GM18502 (cell line): Measurements from ENCODE around the gene KY.

ENCODE experiments used
- ATAC-seq: cut with Tn5 transposase; IDR thresholded peaks from one replicate; pipeline ENCODE4 v1.9.1; 2021; ENCODE audit warnings: mild to moderate bottlenecking; ENCODE audit not compliant: unreplicated experiment, poor library complexity

The KY gene

DNA sequence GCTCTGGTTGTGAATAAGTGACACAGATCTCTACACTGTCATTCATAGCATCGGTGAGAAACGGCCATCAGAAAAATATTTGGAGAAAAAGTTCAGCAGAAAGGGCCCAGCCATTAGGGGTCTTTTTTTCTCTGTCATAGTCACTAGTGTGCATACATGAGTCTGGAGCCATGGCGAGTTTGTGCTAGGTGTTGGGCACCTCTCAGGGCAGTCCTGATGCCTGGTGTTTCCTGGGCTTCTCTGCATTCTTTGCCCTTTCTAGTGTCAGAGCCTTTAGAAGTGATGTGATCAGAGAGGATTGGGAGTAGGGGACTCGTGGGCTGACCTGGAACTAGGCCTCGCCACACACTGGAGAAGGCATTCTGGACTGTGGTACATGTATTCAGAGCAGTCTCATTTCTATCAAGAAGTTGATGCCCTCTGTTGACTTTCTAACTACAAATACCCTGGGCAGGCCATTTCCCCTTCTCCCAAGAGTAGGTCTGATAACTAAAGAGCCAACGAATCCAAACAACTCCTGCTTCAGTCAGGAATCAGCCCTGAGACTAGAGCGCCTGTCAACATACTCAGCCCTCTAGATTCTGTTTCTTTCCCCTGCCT is 1.6 kb downstream of the KY start:
- no peak for ATAC-seq

DNA sequence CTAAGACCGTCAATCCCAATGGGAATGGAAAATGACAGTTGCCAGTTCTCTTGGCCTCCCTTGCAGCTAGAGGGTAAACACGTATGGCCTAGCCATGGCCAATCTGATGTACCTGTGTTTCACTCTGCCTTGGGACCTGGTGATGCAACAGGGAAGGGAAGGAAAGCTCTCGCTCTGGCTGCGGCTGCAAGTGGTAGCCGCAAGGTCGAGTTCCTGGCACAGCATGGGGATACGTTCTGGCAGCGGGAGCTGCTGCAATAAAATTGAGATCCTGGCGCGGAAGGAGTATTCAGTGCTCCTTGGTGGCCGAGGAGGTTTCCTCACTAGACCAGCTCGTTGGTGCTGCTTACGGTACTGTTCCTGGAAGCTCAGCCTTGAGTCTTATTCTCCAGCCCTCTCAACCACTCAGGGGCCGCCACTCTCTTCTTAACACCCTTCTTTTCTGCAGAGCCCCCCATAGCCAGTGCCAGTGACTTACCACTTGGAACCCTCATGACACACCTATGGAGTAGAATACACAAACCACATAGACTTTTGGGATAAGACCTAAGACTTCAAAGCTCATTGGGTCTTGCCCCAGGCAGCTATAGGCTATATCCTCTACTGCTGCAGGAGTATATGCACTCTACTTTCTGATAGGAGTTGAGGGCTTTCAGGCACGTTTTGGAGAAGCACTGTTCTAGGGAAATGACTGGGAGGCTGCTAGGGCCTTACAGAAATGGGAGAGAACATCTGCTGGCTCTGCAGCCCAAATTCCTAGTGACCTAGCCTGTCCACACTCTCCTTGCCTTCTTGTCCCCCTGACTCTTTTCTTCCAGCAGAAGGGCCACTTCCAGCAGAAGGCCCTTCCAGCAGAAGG is 2.7 kb downstream of the KY start:
- no peak for ATAC-seq

GRCh38 chr3:134646086-134646485 is 4.7 kb downstream of the KY start:
- ATAC-seq, result no peak

DNA sequence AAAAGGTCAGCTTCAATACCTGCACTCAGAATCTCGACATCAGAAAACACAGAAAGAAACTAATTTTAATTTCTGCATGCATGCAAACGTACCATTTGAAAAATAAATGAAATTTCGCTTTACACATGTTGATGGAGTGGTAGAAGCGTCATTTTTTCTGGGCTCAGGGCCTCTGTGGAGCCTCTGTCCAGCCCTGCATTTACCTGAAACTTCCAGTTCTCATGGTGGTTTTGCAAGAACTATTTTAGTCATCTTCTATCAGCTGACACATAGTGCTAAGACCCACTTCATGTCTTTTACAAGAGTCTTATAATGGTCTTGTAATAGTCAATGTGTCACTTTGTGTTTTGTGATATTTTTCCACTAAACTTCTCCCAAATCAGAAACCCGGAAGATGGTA is 5.3 kb downstream of the KY start:
- ATAC-seq, result no peak

DNA sequence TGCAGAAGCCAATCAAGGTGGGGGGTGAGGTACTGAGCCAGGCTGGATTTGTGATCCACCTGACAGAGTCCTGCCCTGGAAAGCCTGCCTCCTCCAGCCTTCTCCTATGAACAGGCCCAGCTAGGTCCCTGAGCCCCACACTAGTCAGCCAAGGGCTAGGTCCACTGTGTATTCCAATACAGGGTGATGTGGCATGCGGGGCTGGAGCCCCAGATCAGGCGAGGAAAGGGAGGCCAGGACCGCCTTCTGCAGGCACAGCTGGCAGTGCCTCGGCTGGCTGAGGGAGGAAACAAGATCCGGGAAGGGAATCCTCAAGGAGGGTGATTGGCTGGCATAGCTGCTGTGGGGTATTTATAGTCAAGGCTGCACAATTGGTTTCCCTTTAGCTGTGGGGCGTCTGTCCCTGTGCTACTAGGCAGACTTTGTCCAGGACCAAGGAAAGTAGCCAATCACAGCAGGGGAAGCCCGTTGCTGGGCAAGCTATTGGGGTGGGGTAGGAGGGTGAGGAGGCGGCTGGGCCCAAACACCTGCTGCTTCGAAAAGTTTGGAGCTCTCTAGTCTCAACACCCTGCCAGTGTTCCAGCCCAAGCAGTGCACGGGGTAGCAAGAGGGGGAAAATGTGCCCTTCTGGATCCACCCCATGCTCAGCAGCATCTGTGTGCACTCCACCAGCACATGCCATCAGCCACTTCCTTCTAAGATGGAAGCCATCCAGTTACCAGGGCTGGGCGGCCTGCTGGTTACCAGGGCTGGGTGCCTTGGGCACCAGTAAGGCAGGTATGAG is 5.9 kb downstream of the KY start:
- ATAC-seq, result no peak

GRCh38 chr3:134643150-134643675 is 7.6 kb downstream of the KY start:
- no peak for ATAC-seq

DNA sequence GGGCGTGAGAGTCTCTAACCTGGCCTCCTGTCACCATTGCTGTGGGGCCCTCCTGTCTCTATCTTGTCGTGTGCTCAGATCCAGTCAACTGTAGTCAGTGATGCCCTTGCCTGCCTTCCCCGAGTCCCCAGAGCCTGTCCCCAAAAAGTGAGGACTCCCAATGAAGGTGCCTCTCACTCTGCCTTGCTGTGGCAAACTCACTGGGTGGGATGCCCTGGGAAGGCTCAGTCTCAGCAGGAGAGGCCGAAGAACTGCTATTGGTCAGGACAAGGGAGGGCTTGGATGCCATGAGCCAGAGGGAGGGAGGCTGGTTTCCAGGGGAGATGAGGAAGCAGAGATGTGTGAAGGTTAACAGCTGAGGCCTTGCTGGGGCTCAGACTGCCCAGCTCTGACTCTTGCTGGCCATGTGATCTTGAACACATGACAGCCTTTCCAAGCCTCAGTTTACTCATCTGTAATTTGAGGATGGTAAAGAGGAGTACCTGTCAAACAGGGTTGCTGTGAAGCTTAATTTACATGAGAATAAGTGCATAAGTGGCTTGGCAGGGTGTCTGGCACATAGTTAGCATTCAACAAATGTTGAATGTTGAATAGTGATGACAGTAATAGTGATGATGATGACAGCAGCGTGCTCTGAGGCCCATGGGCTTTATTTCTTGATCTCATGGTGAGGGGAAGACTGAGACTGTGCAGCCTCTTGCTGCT is 8.2 kb downstream of the KY start:
- ATAC-seq, result no peak

GRCh38 chr3:134641671-134642300 is 9.0 kb downstream of the KY start:
- no peak for ATAC-seq

DNA sequence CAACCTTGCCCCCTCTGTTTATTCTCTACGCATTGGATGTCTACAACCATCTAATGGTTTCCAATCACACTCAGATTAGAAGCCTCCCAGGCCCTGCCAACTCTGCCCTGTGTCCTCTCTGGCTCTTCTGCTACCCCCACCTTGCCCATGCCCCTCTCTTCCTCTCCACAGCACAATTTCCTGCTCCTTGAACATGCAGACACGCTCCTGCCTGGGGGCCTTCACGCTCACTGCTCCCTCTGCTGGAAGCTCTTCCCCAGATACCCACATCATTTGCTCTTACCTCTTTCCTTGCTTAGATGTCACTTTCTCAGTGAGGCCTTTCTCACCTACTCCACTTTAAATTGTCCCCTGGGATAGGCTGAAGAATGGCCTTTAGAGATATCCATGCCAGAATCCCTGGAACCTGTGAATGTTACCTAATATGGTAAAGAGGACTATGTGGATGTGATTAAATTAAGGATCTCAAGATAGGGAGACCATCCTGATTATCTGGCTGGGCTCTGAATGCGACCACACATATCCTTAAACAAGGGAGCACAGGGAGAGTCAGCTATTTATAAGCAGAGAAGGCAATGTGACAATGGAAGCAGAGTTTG is 9.9 kb downstream of the KY start:
- ATAC-seq, result no peak

- ATAC-seq, result no peak
These were observed 10.4 kb downstream of the KY start for GRCh38 chr3:134640378-134640777.

DNA sequence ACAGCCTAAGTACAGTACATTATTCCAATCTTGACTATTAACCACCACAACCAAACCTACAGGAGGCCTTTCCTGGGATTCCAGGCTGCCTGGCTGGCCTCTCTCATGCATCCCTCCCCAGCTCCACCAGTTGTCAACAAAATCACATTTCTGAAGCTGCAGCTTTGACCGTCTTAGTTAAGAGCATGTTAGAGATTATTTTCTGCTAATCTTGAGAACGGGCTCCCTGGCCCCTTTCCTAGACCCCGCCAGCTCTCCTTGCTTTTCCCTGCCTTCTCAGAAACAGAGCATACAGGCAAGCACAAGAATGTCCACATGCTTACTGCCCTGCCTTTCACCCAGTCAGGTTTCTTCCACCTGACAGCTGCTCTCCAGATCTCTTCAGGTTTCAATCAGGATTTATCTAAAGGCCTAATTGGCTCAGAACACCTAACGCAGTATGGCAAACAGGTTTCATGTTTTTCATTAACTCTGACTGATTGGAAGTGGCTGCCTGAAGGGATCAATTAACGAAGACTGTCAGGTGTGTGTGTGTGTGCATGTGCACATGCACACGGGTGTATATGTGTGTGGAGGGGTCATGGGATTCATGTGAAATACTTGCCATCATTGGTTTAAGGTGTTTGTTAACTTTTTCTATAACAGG is 12.3 kb downstream of the KY start:
- ATAC-seq, result no peak

DNA sequence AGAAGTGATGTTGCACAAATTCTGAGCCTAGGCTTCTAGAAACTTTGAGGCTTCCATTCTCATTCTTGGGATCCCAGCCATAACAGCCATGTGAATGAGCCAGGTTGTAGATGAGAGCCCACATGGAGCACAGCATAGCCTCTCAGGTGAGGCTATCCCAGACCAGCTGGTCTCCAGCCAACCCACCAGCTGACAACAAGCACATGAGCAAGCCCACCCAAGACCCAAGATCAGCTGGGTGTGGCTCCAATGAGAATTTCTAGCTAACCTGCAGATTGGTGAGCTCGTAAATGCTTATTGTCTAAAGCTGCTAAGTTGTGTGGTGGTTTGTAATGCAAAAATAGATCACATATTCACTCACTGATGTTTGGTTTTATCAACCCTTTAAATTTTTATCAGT is 14.4 kb downstream of the KY start:
- no peak for ATAC-seq

GRCh38 chr3:134630506-134630905 is 20.3 kb downstream of the KY start:
- no peak for ATAC-seq

DNA sequence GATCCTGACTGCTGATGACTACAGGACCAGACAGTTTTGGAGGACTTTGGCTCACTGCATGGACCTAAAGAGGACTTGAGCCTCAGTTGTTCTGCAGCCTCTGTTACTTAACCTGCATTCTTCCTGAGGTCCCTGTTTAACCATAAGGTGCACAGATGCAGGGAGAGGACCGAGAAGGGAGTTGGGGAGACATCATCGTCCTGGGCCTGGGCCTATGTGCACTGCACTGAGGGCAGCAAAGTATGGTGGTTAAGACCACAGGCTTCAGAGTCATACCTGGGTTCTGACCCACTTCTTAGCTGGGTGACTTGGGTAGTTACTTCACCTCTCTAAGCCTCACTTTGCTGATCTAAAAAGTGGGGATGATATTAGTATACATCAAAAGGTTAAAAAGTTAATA is 21.9 kb downstream of the KY start:
- ATAC-seq, result no peak

DNA sequence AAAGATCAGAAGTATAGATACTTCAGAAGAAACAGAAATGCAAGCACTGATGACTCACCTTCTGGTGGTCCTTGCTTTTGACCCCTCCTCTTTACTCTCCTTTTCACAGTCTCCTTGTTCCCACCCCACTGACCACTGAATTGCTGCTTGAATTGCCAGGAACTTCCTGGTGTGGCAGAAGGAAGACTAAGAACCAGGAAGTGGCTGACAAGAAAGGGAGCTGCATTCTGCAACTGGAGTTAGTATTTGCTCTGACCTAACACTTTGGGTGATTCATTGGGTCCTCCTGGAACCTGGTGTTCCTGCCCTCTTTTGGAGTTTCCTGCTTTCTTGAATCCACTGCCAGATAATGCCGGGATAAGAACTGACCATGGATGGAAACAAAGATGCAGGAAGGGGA is 23.0 kb downstream of the KY start:
- no peak for ATAC-seq

GRCh38 chr3:134625885-134626741 is 24.7 kb downstream of the KY start:
- no peak for ATAC-seq

- ATAC-seq, result no peak
These were observed 25.4 kb downstream of the KY start for GRCh38 chr3:134625462-134625861.
